GM12872 (cell line): Measurements from ENCODE around the gene ITM2A.
A peak's percentile ranks its signal among the peaks of the same experiment; 100 is the strongest.

ENCODE experiments used
- CTCF ChIP-seq: IDR thresholded peaks from 3 replicates; pipeline ENCODE4 v1.5.1; 2011; ENCODE audit warnings: low read depth, mild to moderate bottlenecking, low read length, moderate library complexity; ENCODE audit not compliant: insufficient read depth

ITM2A gene

DNA sequence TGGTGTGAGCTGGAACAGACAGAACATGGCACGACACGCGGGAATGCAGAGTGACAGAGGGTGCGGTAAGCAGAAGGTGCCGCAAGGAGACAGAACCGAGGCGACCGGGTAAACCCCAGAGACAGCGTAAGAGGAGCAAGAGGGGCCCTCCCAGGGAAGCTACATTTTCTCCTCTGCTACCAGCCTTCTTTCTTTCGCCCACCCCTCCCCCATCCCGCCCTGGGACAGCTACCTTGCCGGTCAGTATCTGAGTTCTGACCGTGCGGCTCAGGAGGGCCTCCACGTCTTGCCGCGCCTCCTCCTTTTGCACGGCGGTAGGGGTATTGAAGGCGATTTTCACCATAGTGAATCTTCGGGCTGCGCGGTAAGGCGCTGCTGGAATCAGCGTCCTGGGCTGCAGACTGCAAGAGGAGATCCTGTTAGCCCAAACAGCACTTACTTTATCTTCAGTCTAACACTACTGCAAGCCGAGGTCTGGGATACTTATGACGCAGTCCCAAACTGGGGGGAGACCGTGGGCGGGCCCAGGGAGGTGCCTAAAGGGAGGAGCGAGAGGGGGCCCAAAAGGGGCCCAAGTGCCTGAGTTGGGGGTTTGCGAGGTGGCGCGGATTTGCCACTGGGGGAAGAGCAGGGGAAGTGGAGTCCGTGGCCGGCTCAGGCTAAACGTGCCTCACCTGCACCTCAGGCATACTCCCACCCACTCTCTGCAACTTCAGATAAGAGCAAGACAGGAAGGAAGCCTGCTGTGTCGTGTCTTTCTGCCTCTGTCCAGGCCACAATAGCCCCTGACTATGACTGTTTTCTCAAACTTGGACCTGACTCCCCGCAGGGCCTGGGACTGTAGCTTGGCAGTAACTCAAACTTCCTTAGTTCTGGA lies at the start of gene ITM2A:
Gene ITM2A, minus strand, starts transcription at position 462 of the 877 bp plus-strand sequence. Its CDS starts 119 bp downstream, at position 343.
- TF ChIP-seq CTCF: peak; percentile 29; the same call in 1 of the 3 replicates

GRCh38 chrX:79415056-79415455 lies 47.9 kb upstream of the ITM2A start:
- no peak for TF ChIP-seq CTCF

DNA sequence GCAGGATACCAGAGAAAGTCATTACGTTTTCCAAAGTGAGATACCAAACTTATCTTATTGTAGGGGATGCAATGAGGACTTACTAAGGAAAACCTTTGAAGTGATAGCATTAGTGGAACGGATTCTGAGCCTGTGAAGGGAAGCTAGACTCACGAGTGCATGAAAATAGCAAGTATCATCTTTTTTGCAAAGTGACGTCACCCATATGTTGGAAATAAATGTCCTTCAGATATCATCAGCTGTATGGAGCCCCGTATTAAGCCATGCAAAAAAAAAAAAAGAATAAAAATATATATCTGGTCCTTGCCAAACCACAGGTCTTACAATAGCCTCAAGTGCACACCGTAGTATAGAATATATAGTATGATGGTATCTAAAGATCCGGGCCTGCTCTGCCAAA lies 46.8 kb upstream of the ITM2A start:
- no peak for TF ChIP-seq CTCF

GRCh38 chrX:79412972-79413371 lies 45.8 kb upstream of the ITM2A start:
- TF ChIP-seq CTCF: no peak

- no peak for TF ChIP-seq CTCF
Observed at GRCh38 chrX:79412166-79412565, 45.0 kb upstream of the ITM2A start.

DNA sequence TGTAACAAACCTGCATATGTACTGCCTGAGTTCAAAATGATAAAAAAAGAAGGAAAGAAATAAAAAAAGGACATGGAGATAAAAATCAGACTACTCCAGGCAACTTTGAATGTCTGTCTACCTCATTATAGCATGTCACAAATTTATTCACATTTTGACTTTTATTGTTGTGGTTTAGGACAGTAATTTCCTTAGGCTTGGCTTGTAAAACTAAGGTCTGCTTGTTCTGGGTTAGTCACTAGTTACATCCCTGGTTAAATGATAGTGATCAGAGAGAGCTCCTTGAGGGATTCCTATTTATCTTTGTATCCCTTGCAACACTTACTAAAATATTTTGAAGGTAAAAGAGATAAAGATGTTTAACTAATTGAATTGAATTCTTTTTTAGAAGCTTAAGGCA lies 42.5 kb upstream of the ITM2A start:
- TF ChIP-seq CTCF: no peak

DNA sequence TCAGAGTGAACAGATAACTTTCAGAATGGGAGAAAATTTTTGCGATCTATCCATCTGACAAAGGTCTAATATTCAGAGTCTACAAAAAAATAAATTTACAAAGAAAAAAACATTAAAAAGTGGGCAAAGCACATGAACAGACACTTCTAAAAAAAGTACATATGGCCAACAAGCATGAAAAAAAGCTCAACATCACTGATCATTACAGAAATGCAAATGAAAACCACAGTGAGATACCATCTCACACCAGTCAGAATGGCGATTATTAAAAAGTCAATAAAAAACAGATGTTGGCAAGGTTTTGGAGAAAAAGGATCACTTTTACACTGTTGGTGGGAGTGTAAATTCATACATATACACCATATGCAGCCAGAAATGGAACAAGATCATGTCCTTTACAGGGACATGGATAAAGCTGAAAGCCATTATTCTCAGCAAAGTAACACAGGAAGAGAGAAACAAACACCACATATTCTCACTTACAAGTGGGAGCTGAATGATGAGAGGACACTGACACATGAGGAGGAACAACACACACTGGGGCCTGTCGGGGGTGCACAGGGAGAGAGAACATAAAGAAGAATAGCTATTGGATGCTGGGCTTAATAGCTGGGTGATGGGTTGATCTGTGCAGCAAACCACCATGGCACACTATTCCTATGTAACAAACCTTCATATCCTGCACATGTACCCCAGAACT lies 41.6 kb upstream of the ITM2A start:
- TF ChIP-seq CTCF: no peak
